SH-SY5Y (cell line): ENCODE data around the gene RCBTB2.

Experiments
- GATA2 ChIP-seq: IDR thresholded peaks from 2 replicates; pipeline ENCODE4 v1.6.1; 2011; ENCODE audit warnings: mild to moderate bottlenecking, low read depth, low read length
- GATA3 ChIP-seq: IDR thresholded peaks from 2 replicates; pipeline ENCODE4 v1.6.1; 2011; ENCODE audit warnings: low read depth, mild to moderate bottlenecking, low read length, moderate library complexity

GRCh38 chr13:48456546-48456945 is 76.3 kb downstream of the RCBTB2 start:
- TF ChIP-seq GATA2, result no peak
- no peak for TF ChIP-seq GATA3
